GM18870 (cell line): ENCODE results near the gene COPS9.

Experiments used
- ATAC-seq: cut with Tn5 transposase; IDR thresholded peaks from one replicate; pipeline ENCODE4 v1.9.1; 2021; ENCODE audit warnings: moderate library complexity; ENCODE audit not compliant: unreplicated experiment

The COPS9 gene

GRCh38 chr2:240137596-240138253 is 1.6 kb upstream of the COPS9 start:
- ATAC-seq, result no peak

GRCh38 chr2:240136671-240137292 is 677 bp upstream of the COPS9 start:
- no peak for ATAC-seq

- ATAC-seq, result no peak
Measured at GRCh38 chr2:240135706-240136012, 446 bp downstream of the COPS9 start.

GRCh38 chr2:240134956-240135520 is 1.1 kb downstream of the COPS9 start:
- no peak for ATAC-seq

GRCh38 chr2:240134466-240134865 is 1.6 kb downstream of the COPS9 start:
- no peak for ATAC-seq

GRCh38 chr2:240133401-240133800 is 2.7 kb downstream of the COPS9 start:
- ATAC-seq, result no peak

GRCh38 chr2:240132651-240132980 is 3.5 kb downstream of the COPS9 start:
- ATAC-seq, result no peak

GRCh38 chr2:240131941-240132650 is 4.0 kb downstream of the COPS9 start:
- no peak for ATAC-seq

GRCh38 chr2:240131296-240131695 is 4.8 kb downstream of the COPS9 start:
- ATAC-seq, result no peak

GRCh38 chr2:240130393-240131195 is 5.5 kb downstream of the COPS9 start:
- ATAC-seq, result no peak

GRCh38 chr2:240129731-240130392 is 6.2 kb downstream of the COPS9 start:
- ATAC-seq, result no peak

- ATAC-seq, result no peak
Measured at GRCh38 chr2:240129311-240129710, 6.8 kb downstream of the COPS9 start.

GRCh38 chr2:240128608-240129145 is 7.4 kb downstream of the COPS9 start:
- ATAC-seq, result no peak

GRCh38 chr2:240127911-240128607 is 8.0 kb downstream of the COPS9 start:
- ATAC-seq, result no peak

- no peak for ATAC-seq
Measured at GRCh38 chr2:240127191-240127750, 8.8 kb downstream of the COPS9 start.

- ATAC-seq, result no peak
Measured at GRCh38 chr2:240126731-240127130, 9.4 kb downstream of the COPS9 start.

GRCh38 chr2:240125742-240126141 is 10.4 kb downstream of the COPS9 start:
- no peak for ATAC-seq

- no peak for ATAC-seq
Measured at GRCh38 chr2:240124651-240125030, 11.5 kb downstream of the COPS9 start.

GRCh38 chr2:240123821-240124650 is 12.1 kb downstream of the COPS9 start:
- ATAC-seq, result no peak
